HG03108 (cell line): ENCODE data around the gene COL8A1.

Experiments used
- ATAC-seq: cut with Tn5 transposase; IDR thresholded peaks from one replicate; pipeline ENCODE4 v1.9.1; 2021; ENCODE audit warnings: moderate library complexity; ENCODE audit not compliant: unreplicated experiment

COL8A1 gene

DNA sequence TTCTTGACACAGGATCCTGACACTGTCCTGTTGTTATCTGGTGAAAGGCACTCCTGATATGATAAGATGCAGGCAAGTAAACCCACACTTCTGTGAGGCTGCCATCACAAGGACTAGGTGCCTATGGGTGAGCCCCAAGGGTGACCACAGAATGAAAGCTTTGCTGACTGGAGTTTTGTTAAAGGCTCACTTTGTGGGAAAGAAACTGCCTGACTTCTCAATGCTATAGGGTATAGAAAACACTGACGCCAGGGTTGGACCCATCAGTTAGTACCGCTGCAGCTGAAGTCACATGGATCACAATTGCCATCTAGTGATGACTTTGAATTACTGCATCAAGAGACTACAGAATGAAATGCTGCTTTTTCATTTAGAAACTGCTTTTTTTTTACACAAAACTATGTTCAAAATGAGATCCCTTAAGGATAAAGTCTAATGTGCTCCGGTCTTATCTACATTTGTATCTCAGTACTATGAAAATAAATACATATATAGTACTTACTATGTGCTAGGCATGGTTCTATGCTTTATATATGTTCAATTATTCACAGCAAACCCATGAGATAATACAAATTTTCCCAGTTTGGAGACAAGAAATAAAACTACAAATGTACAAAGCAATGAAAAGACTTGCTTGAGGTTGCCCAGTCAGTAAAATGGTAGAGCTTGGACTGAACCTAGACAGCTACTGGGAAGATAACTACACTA is 115.0 kb downstream of the COL8A1 start:
- peak; percentile 79 for ATAC-seq

DNA sequence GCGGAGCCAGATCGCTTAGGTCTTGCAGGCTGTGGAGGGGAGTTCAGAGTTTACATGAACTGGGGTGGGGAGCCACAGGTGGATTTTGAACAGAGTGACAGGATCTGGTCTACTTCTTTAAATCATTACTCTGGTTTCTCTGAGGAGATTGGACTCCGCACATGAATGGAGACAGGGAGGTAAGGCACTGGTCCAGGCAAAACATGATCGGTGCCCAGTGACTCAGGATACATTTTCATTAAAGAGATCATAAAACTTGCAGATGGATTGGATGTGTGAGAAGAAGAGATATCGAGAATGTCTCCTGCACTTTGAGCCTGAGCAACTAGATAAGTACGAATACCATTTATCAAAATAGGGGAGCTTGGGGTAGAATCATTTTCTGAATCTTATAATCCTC is 117.4 kb downstream of the COL8A1 start:
- ATAC-seq: no peak

DNA sequence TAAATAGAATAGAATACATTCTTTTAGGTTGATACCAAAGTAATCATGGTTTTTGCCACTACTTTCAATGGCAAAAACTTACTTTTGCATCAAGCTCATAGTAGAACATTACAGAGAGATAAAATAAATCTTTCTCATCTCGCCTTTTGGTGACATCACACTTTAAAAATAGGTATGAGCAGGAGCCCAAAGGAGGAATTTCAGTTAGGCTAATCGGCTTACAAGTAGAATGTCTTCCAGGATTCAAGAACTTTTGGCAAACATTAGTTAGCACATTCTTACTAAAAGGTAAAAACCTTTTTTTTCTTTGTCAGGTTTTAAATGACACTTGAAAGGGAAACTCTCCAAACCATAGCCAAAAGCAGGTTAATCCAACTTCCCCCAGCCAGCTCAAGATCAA is 119.6 kb downstream of the COL8A1 start:
- no peak for ATAC-seq

DNA sequence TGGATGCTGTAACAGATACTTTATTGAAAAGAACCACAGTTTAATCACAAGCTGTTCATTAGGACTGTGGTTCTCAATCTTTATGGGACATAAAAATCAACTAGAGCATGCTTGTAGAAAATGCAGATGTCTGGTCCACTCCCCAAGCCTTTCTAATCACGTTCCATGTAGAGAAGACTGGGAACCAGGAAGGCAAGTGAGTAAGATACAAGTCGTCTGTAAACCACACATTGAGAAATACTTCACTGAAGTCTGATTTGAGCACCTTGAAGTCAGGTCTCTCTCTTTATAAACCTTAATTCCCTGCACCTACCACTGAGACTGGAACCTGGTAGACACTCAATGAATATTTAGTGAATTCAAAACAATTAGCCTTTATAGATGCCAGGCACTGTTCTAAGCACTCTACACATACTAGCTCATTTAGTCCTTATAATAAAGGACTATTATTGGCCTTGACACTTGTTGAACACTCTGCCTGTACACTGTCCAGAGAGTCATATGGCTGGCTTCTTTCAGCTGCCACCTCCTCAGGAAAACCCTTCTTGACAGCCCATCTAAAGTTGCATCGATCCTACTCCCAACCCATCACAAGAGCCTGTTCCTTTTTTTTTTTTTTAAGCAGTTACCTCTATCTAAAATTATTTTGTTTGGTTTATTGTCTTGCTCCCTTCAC is 120.2 kb downstream of the COL8A1 start:
- ATAC-seq: no peak

DNA sequence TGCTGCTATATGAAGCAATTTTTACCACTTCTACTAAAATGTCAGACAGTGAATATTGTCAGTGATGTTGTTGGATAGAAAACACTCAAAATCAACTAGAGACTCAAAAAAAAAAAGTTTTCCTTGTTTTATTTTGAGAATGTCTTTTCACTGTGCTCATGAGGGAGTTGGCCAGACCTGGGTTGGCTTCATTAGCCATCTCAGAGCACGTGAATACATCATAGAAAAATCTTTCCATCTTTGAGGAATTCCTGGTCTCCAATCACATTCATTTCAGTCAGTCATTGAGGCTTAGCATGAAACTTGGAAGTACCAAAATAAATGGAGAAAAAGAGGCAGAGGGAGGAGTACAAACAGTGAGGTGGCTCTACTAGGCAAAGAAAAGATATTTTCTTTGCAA is 121.6 kb downstream of the COL8A1 start:
- no peak for ATAC-seq

DNA sequence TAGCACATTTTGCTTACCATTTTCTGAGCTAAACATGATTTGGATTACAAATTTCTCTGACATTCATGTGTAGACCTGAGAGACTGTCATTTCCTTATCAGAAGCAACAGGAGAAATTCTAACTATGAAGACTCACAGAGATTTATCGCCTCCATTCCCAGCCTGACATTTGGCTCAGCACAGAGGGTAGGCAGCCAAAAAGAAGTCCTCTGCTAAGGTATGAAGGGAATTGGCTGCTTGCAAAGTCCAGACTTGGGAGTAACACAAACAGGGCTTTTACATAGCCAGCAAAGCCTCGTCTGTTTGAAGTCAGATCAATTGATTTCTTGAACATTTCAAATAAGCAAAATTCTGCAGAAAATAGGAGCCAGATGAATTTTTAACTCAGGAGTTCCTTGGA is 122.2 kb downstream of the COL8A1 start:
- ATAC-seq: no peak

DNA sequence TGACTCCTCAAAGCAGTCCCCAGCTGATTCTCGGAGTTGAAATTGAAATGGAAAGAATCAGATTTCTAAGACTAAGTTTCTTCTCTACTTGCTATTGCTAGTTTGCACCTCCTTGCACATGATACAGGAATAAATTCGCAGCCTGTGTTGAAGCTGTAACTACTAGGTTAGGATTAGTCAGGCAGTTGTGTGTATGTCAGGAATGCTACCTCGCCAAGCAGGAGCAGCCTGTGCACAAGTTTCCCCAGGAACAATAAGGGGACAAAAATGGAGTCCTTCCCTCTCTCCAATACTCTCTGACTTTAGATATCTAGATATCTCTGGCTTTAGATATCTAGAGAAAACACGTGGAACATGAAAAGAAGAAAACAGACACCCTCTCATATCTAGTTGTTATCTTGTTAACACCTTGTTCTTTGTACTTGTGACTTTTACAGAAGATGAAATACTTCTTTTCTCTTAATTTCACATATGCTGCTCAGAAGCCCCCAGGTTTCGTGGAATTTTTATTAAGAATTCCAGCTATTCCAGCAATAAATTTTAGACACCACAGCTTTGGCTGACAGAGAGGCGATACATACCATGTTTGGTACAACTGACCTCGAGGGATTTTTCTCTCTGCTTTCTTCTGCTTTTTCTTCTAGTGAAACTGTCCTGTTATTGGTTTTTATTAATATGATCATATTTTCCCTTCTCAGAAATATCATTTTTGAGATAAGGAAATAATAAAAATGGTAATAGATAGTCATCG is 123.2 kb downstream of the COL8A1 start:
- no peak for ATAC-seq

DNA sequence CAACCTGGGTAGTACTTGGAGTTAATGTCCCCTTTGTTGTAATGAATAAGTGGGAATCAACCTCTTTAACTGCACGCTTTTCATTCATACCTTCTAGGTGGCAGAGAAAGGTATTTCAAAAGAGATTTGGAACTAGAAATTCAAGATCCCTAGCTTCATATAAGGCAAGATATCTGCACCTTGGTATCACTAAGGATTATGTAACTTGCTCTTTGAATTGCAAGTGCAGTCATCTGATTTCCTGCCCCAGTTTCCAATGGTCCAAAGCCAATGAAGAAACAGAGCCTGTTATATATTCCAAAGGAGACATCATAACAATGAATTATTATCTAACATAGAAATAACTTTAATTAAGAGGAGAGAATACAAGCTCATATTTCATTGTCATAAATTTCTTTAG is 124.5 kb downstream of the COL8A1 start:
- ATAC-seq: no peak

DNA sequence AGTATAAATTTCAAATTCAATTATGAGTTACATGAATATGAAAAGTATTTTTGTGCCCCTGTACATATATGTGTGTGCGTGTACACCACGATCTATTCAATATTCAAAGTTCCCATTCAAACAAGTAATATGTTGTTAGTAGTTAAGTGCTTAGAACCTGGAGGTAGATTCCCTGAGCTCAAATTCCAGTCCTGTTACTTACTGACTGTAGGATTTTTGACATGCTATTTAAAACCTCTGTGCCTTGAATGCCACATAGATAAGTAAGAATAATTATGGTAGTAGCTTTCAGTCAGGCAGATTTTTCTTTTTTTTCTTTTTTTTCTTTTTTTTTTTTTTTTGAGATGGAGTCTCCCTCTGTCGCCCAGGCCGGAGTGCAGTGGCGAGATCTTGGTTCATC is 126.0 kb downstream of the COL8A1 start:
- no peak for ATAC-seq

DNA sequence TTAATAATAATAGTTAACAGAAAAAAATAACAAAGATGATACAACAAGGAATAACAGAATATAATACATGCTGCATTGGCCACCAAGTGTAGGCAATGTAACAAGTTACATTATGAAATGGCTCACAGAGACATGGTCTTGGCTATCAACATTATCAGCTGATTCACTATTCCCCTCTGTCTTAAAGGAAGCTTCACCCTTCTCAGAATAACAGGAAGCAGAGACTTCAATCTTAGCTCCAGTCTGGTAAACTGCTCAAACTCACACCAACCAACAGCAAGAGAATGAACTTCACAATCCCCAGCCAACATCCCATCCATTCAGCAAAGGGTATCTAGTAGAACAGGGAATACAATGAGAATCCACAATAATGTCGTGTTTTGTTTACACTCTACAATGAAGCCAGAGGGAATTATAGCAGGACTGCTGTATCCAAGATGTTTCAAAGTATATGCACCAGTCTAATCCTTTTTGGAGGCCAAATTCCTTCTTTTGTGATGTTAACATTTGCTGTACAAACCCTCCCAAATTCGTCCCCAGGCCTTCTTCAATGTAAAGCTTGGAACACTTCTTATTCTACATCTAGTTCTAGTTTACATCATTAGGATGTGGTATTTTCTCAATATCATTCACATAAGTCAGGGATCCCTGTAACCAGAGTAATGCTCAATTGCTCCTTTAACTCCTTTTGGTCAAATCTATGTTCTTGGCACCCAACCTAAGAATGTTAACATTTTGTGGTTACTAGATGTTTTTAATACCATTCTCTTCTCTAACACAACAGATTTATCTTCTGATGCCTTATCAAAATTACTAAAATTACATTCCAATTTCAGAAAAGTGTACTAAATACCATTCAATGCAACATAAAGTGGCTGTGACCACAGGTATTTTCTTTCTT is 126.9 kb downstream of the COL8A1 start:
- no peak for ATAC-seq

DNA sequence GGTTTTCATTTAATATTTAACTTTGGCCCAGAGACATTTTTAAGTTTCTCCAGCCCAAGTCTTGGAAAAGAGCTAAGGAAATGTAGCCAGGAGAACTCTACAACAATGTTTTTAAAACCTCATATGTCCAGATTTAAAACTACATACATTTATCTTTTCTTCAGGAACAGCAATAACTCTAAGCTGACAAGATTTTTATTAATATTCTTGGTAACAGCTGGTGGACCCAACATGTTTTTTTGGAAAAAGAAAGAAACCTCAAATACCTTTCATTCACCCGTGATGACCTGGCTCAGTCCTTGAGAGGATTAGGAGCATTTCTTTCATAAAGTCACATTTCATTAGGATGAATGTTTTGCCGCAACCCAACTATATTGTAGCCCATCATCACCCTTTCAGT is 128.9 kb downstream of the COL8A1 start:
- ATAC-seq: no peak

DNA sequence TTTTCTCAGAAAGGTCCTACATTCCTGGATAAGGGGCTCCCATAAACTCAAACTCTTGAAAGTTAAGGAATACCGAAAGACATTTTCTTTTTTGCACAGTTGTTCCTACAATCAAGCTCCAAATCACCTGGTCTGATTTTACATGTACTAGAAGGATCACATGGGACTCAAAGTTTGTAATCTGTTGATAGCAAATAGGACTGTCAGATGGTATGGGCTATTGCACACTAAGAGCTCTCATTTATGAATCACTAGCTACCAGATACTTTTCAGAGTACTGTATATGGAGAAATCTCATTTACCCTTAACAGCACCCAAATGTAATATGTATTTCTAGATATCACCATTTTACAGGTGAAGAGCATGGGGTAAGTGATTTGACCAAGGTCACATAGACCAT is 129.7 kb downstream of the COL8A1 start:
- no peak for ATAC-seq

DNA sequence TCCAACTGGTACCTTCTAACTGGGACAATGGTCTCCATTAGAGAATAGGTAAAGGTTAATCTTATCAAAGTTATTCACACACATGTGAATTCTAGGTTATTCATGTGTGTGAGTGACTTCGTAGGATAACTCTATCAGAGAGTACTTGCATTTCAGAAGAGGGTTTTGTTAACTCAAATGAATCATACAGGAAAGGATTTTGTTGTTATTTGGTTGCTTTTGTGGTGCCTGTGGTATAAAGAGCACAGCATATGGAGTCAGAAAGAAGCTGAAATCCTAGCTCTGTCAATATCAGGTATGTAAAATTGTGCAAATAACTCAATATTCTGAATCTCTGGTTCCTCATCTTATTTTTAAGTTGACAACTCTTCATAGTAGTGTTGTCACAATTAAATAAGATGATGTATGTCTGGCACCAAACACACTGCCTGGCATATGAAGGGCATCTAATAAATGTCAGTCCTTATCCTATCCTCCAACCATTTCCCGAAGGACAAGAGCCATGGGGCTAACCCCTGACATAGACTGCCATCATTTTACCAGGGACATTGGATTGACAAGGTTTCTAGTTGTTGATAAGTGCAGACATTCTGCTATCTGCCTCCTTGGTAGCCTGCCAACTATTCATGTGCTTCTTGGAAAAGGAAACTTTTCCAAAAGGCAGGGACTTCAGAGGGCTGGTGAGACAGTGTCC is 130.6 kb downstream of the COL8A1 start:
- no peak for ATAC-seq

DNA sequence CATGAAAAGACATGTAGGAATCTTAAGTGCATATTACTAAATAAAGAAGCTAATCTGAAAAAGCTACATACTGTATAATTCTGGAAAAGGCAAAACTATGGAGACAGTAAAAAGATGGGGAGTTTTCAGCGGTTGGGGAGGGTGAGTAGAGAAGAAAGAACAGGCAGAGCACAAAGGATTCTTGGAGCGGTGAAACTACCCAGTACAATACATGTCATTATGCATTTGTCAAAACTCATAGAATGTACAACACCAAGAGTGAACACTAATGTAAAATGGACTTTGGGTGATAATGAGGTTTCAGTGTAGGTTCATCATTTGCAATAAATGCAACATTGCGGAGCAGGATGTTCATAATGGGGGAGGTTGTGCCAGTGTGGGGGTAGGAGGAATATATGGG is 133.8 kb downstream of the COL8A1 start:
- no peak for ATAC-seq

DNA sequence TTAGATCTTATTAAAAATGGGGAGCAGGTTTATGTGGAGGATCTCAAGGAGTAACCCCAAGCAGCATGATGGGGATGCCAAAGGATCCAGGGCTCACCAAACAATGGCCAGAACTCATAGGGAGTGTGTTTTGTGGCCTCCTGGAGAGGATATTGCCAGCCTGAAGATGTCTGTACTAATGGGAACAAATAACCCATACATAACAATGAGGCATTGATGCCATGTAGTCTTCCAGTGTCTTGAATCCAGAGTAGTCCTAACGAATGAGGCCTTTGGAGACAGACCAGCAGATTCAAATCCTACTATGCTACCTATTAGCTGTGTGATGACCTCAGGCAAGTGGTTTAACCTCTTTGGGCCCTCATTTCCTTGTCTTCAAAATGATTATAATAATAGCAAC is 134.3 kb downstream of the COL8A1 start:
- no peak for ATAC-seq

DNA sequence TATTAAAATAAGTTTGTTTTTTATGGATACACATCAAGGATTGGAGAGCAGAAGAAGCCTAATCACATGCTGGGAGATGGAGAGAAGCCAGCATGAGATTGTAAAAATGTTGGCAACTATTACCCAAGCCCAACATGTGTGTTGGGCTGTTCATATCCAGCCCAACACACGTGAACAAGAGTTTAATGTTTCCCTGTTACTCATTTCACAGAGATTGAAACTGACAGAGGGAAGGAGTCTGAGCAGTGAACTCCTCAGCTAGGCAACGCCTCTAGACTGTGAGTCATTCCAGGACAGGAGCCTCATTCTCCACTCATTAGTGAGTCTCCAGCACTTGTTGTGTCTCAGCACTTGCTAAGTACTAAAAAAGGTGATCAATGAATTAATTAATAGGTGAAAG is 136.1 kb downstream of the COL8A1 start:
- peak; percentile 94 for ATAC-seq

DNA sequence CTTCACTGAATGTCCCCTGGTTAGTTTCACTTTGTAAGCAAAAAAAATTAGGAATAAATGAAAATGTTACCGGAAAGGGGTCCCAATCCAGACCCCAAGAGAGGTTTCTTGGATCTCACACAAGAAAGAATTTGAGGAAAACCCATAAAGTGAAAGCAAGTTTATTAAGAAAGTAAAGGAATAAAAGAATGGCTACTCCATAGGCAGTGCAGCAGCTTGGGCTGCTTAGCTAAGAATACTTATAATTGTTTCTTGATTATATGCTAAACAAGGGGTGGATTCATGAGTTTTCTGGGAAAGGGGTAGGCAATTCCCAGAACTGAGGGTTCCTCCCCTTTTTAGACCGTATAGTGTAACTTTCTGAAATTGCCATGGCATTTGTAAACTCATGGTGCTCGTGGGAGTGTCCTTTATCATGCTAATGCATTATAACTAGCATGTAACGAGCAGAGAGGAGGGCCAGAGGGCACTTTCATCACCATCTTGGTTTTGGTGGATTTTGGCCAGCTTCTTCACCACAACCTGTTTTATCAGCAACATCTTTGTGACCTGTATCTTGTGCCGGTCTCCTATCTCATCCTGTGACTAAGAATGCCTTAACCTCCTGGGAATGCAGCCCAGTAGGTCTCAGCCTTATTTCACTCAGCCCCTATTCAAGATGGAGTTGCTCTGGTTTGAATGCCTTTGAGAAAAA is 138.3 kb downstream of the COL8A1 start:
- ATAC-seq: no peak

DNA sequence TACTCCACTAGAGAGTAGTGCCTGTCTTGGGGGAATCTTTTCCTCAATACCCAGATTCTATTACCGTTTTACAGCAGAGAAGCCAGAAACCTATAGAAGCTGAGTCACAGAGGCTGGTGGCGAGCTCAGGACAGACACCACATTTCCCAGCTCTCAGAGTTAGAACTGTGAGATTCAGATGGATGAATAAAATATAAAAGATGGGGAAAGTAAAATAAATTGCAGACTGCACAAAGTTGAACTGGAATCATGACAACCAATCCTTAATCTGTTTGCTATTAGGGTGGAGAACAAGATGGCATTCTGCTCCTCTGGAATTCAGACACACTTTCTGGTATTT is 138.8 kb downstream of the COL8A1 start:
- no peak for ATAC-seq

DNA sequence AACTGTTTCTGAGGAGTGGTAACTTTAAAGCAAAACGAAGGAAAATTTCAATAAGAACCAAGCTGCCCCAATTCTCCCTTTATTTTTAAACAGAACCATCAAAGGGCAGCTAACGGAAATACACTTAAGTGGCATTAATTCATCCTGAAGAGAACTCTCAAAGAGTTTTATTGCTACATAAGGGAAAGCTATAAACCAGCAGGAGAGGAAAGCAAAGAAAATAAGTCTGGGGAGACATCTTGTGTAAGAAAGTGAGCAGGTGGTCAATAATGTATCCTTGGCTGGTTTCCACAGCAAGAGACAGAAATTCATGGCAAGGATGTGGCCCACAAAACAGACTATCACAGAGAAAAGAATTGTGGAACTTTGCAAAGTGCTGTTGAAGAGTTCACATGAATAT is 139.3 kb downstream of the COL8A1 start:
- no peak for ATAC-seq

DNA sequence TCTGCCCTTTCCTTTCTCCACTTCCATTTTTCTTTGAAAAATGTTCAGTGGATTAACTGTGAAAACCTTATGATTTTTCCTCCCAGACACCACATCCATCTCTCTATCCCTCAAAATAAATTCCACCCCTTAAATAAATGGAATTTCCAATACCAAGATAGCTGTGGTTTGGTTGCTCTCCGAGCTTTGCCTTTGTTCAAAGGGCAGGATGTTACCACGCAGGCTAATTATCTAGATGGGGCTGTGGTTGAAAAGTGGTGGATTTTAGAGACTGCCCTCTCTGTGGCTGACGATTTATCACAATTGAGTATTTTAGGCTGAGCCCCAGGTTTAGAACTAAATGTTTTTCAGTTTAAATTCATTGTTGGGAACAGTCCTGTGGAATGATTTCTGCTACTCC is 142.4 kb downstream of the COL8A1 start:
- no peak for ATAC-seq
